Mesodermal cell (in vitro differentiated cells): ENCODE measurements around the gene CALN1.

Experiments
- H3K27ac ChIP-seq: 2 replicates; pipeline ENCODE4 v1.7.0; 2013; ENCODE audit warnings: mild to moderate bottlenecking, low read depth, low read length, moderate library complexity; ENCODE audit not compliant: severe bottlenecking
- H3K36me3 ChIP-seq: 2 replicates; pipeline ENCODE4 v1.7.1; 2013; ENCODE audit warnings: mild to moderate bottlenecking, low read length, moderate library complexity; ENCODE audit not compliant: control insufficient read depth, insufficient read depth
- H3K4me1 ChIP-seq: one replicate; pipeline ENCODE4 v1.7.1; 2013; ENCODE audit warnings: mild to moderate bottlenecking, low read length; ENCODE audit not compliant: insufficient read depth, control insufficient read depth, poor library complexity, severe bottlenecking
- H3K4me3 ChIP-seq: 2 replicates; pipeline ENCODE4 v1.7.0; 2013; ENCODE audit warnings: low read length, control low read depth, mild to moderate bottlenecking; ENCODE audit not compliant: insufficient read depth, poor library complexity, severe bottlenecking; ENCODE audit errors: extremely low read depth
- H3K9me3 ChIP-seq: 2 replicates; pipeline ENCODE4 v1.7.1; 2013; ENCODE audit warnings: mild to moderate bottlenecking, low read length, moderate library complexity; ENCODE audit not compliant: control insufficient read depth
- WGBS, 2 experiments: methylation state at CpG; one replicate each; pipeline ENCODE4 v1.1.5; 2013; ENCODE audit warnings: missing lambda C conversion rate in 2 of 2; ENCODE audit not compliant: insufficient coverage in 2 of 2; 5-methylcytosine and 5-hydroxymethylcytosine counted together

Gene CALN1

GRCh38 chr7:71995111-71995510 lies 417.0 kb downstream of the CALN1 start:
- Histone ChIP-seq H3K4me1 (no peaks in the 10 kb centered on the region), H3K4me3 (no peak overlapping the region), H3K27ac (no peak overlapping the region), H3K9me3 (no peaks in the 10 kb centered on the region), H3K36me3 (no peaks in the 10 kb centered on the region)
- 87 to 98% methylated on average over 4 to 5 of the region's 7 CpGs for WGBS, 2 experiments

- Histone ChIP-seq H3K4me1 (no peaks in the 10 kb centered on the region), H3K36me3 (no peaks in the 10 kb centered on the region), H3K27ac (no peak overlapping the region), H3K9me3 (no peaks in the 10 kb centered on the region), H3K4me3 (no peak overlapping the region)
These were observed 420.6 kb downstream of the CALN1 start for GRCh38 chr7:71991586-71991985.

- Histone ChIP-seq H3K4me3 (no peak overlapping the region), H3K9me3 (no peaks in the 10 kb centered on the region), H3K36me3 (no peaks in the 10 kb centered on the region), H3K4me1 (no peaks in the 10 kb centered on the region), H3K27ac (no peak overlapping the region)
- WGBS, 2 experiments = 88 to 90% methylated on average over 3 to 4 of the region's 7 CpGs
These were observed 422.0 kb downstream of the CALN1 start for GRCh38 chr7:71990138-71990462.

- WGBS, 2 experiments = 94 to 98% methylated on average over 5 to 6 of the region's 7 CpGs
- Histone ChIP-seq H3K4me3 (no peak overlapping the region), H3K4me1 (no peaks in the 10 kb centered on the region), H3K9me3 (no peaks in the 10 kb centered on the region), H3K36me3 (no peaks in the 10 kb centered on the region), H3K27ac (no peak overlapping the region)
These were observed 423.9 kb downstream of the CALN1 start for GRCh38 chr7:71988201-71988600.

GRCh38 chr7:71987200-71987767 lies 424.9 kb downstream of the CALN1 start:
- Histone ChIP-seq H3K4me3 (no peak overlapping the region), H3K9me3 (no peaks in the 10 kb centered on the region), H3K4me1 (no peaks in the 10 kb centered on the region), H3K27ac (no peak overlapping the region), H3K36me3 (no peaks in the 10 kb centered on the region)
- 90% methylated on average over 7 of the region's 8 CpGs for WGBS, 2 experiments

- Histone ChIP-seq H3K27ac (no peak overlapping the region), H3K4me3 (no peak overlapping the region), H3K9me3 (no peaks in the 10 kb centered on the region), H3K4me1 (no peaks in the 10 kb centered on the region), H3K36me3 (no peaks in the 10 kb centered on the region)
- no CpG with 5 or more reads among the region's 2 CpGs for WGBS, 2 experiments
These were observed 427.8 kb downstream of the CALN1 start for GRCh38 chr7:71984348-71984747.

GRCh38 chr7:71982851-71983250 lies 429.3 kb downstream of the CALN1 start:
- no peaks in the 10 kb centered on the region for H3K4me1 ChIP-seq
- WGBS, 2 experiments = 97 to 100% methylated on average over 1 to 3 of the region's 4 CpGs
- H3K27ac ChIP-seq = no peak overlapping the region
- no peaks in the 10 kb centered on the region for H3K9me3 ChIP-seq
- H3K4me3 ChIP-seq = no peak overlapping the region
- no peaks in the 10 kb centered on the region for H3K36me3 ChIP-seq

GRCh38 chr7:71976645-71977044 lies 435.5 kb downstream of the CALN1 start:
- Histone ChIP-seq H3K27ac (no peak overlapping the region), H3K36me3 (no peaks in the 10 kb centered on the region), H3K4me3 (no peak overlapping the region), H3K4me1 (no peaks in the 10 kb centered on the region), H3K9me3 (no peaks in the 10 kb centered on the region)
- 90 to 91% methylated on average over 5 to 6 of the region's 7 CpGs for WGBS, 2 experiments

GRCh38 chr7:71974611-71975010 lies 437.5 kb downstream of the CALN1 start:
- Histone ChIP-seq H3K27ac (no peak overlapping the region), H3K4me3 (no peak overlapping the region), H3K4me1 (no peaks in the 10 kb centered on the region), H3K9me3 (no peaks in the 10 kb centered on the region), H3K36me3 (no peaks in the 10 kb centered on the region)
- 90 to 94% methylated on average over 7 of the region's 7 CpGs for WGBS, 2 experiments

GRCh38 chr7:71972534-71972933 lies 439.6 kb downstream of the CALN1 start:
- Histone ChIP-seq H3K4me3 (no peak overlapping the region), H3K36me3 (no peaks in the 10 kb centered on the region), H3K4me1 (no peaks in the 10 kb centered on the region), H3K27ac (no peak overlapping the region), H3K9me3 (no peaks in the 10 kb centered on the region)
- 63 to 75% methylated on average over 4 to 6 of the region's 7 CpGs for WGBS, 2 experiments

GRCh38 chr7:71970725-71971124 lies 441.4 kb downstream of the CALN1 start:
- 81 to 91% methylated on average over 3 of the region's 3 CpGs for WGBS, 2 experiments
- H3K36me3 ChIP-seq = no peaks in the 10 kb centered on the region
- H3K27ac ChIP-seq = no peak overlapping the region
- H3K9me3 ChIP-seq = no peaks in the 10 kb centered on the region
- H3K4me3 ChIP-seq = no peak overlapping the region
- H3K4me1 ChIP-seq = no peaks in the 10 kb centered on the region
